ENCODE measurements around the gene REXO4. TPM values are rescaled to one million over a fixed set of nuclear protein-coding genes. Genes with fewer than 3 reads are reported as not detected.

The REXO4 gene
- 10 to 100 TPM; 15.6 to 37.1 (median 19.4) TPM for total RNA-seq

GRCh38 chr9:133417541-133418461 is at the start of gene REXO4:
Gene REXO4, minus strand, starts transcription at chr9:133418010. Its CDS starts 166 bp downstream, at chr9:133417844.
- Histone ChIP-seq H3K4me3 (peak within 1 kb of the TSS; percentile 76 to 96 (median 92)), H3K27ac (peak within 1 kb of the TSS; percentile 78 to 94 (median 88)), H3K36me3 (peaks cover 0 to 14% (median 0%) of the 10 kb centered on the region in 3 donors), H3K27me3 (no peaks in the 10 kb centered on the region), H3K4me1 (peaks cover 7 to 25% (median 13%) of the 10 kb centered on the region in 4 donors), H3K9me3 (no peaks in the 10 kb centered on the region)
- peak; percentile 76 to 92 (median 90) for DNase-seq
- TF ChIP-seq CTCF (IDR thresholded peaks at IDR 0.05) (no peak), POLR2A (IDR thresholded peaks at IDR 0.05) (peak; percentile 34 to 37)

GRCh38 chr9:133467101-133467500 is 49.3 kb upstream of the REXO4 start:
- H3K27ac ChIP-seq = no peak overlapping the region
- peaks cover 0 to 16% (median 0%) of the 10 kb centered on the region in 4 donors for H3K4me1 ChIP-seq
- H3K4me3 ChIP-seq = no peak overlapping the region
- no peak for TF ChIP-seq POLR2A (IDR thresholded peaks at IDR 0.05)
- no peak for TF ChIP-seq CTCF (IDR thresholded peaks at IDR 0.05)
- no peaks in the 10 kb centered on the region for H3K27me3 ChIP-seq
- peaks cover 0 to 24% (median 0%) of the 10 kb centered on the region in 3 donors for H3K36me3 ChIP-seq
- no peak for DNase-seq
- H3K9me3 ChIP-seq = no peaks in the 10 kb centered on the region

GRCh38 chr9:133465984-133466383 is 48.2 kb upstream of the REXO4 start:
- Histone ChIP-seq H3K27ac (no peak overlapping the region), H3K27me3 (no peaks in the 10 kb centered on the region), H3K36me3 (peaks cover 0 to 24% (median 0%) of the 10 kb centered on the region in 3 donors), H3K4me1 (peaks cover 0 to 23% (median 0%) of the 10 kb centered on the region in 4 donors), H3K9me3 (no peaks in the 10 kb centered on the region), H3K4me3 (no peak overlapping the region)
- DNase-seq = no peak
- no peak for TF ChIP-seq CTCF (IDR thresholded peaks at IDR 0.05)
- TF ChIP-seq POLR2A (IDR thresholded peaks at IDR 0.05) = no peak

- Histone ChIP-seq H3K4me3 (no peak overlapping the region), H3K27ac (no peak overlapping the region), H3K4me1 (peaks cover 0 to 18% (median 0%) of the 10 kb centered on the region in 4 donors), H3K27me3 (no peaks in the 10 kb centered on the region), H3K9me3 (no peaks in the 10 kb centered on the region), H3K36me3 (peaks cover 0 to 24% (median 0%) of the 10 kb centered on the region in 3 donors)
- TF ChIP-seq POLR2A (IDR thresholded peaks at IDR 0.05) (no peak), CTCF (IDR thresholded peaks at IDR 0.05) (no peak)
- DNase-seq = no peak
Measured at GRCh38 chr9:133464638-133465037, 46.8 kb upstream of the REXO4 start.

GRCh38 chr9:133463864-133464615 is 46.2 kb upstream of the REXO4 start:
- DNase-seq = no peak
- Histone ChIP-seq H3K4me1 (peaks cover 0 to 18% (median 2%) of the 10 kb centered on the region in 4 donors), H3K36me3 (peaks cover 0 to 23% (median 0%) of the 10 kb centered on the region in 3 donors), H3K9me3 (no peaks in the 10 kb centered on the region), H3K27me3 (no peaks in the 10 kb centered on the region), H3K27ac (no peak overlapping the region), H3K4me3 (no peak overlapping the region)
- TF ChIP-seq CTCF (IDR thresholded peaks at IDR 0.05) (no peak), POLR2A (IDR thresholded peaks at IDR 0.05) (no peak)
